Activated CD4-positive, alpha-beta memory T cell treated with anti-CD3 and anti-CD28 coated beads for 36 hours (primary cell): ENCODE measurements around the gene ZP3. TPM values are rescaled to one million over a fixed set of nuclear protein-coding genes. Genes with fewer than 3 reads are reported as not detected.
"Not testable (repeated sequence)": the region's sequence is repeated elsewhere in the genome, so short reads cannot be mapped to it uniquely, and the experiment has no call there.

Source experiments
- CTCF ChIA-PET: fragments of 350-600 bp; sonication (Branson Sonifier 250); formaldehyde crosslinking; loops from one replicate; lab custom pipeline; 2021; ENCODE audit warnings: antibody characterized with exemption, inconsistent platforms; lab: Charles Lee
- POLR2A ChIA-PET: fragments of 350-600 bp; sonication (Branson Sonifier 250); formaldehyde crosslinking; loops from one replicate; lab custom pipeline; 2021; ENCODE audit warnings: antibody characterized with exemption; lab: Charles Lee
- DNase-seq: peaks from one replicate; pipeline ENCODE4 v3.0.0-alpha.2; 2020
- H3K27ac Mint-ChIP-seq: one replicate; pipeline ENCODE4 v1.8.0; 2021; ENCODE audit warnings: mixed read lengths
- H3K27me3 Mint-ChIP-seq: one replicate; pipeline ENCODE4 v1.8.0; 2021; ENCODE audit warnings: mixed read lengths
- H3K36me3 Mint-ChIP-seq: one replicate; pipeline ENCODE4 v1.8.0; 2021; ENCODE audit warnings: mixed read lengths
- H3K4me1 Mint-ChIP-seq: one replicate; pipeline ENCODE4 v1.8.0; 2021; ENCODE audit warnings: low read depth, mixed read lengths
- H3K4me3 Mint-ChIP-seq: one replicate; pipeline ENCODE4 v1.8.0; 2021; ENCODE audit warnings: mild to moderate bottlenecking, mixed read lengths
- H3K9me3 Mint-ChIP-seq: one replicate; pipeline ENCODE4 v1.8.0; 2021; ENCODE audit warnings: mixed read lengths
- intact Hi-C: fragments of 100-400 bp; cut with micrococcal nuclease; formaldehyde crosslinking; loops from one replicate; pipeline ENCODE4 v1.15.1; 2023
- total RNA-seq, 2 experiments: library from RNA; stranded (reverse); gene quantifications; one replicate each; pipeline ENCODE4 v1.2.3, GENCODE V29; 2021

The ZP3 gene
- total RNA-seq, 2 experiments from 2014 or later: 19.4 to 20.4 TPM

DNA sequence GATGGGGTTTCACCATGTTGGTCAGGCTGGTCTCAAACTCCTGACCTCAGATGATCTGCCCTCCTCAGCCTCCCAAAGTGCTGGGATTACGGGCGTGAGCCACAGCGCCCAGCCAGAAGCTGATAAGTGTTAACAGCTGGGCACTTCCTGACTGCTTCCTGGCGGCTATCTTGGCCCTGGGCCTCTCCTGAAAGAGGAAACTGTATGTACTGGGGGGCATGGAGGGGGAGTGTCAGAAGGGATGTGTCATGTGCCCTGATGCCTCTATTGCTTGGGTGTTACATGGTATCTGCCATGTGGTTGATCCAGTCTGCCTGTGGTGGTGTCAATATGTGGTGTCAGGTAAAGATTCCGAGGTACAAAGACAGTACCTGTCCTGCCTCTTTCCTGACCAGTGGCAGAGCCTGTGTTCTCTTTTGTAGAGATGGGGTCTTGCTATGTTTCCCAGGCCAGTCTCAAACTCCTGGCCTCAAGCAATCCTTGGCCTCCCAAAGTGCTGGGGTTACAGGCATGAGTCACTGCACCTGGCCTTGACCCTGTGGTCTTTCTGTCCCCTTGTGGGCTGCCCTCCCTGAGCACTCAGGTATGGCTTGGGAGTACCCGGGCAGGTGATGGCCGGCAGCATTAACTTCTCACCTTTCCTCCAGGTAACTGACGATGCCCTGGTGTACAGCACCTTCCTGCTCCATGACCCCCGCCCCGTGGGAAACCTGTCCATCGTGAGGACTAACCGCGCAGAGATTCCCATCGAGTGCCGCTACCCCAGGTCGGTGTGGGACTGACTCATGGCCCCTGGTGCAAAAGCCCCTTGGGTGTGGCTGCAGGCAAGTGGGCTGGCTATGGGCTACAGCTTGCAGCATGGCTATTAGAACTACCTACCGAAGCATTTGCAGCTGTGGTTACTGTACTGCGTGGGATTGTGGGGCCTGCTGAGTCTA is 4.4 kb downstream of the ZP3 start:
- Mint-ChIP-seq H3K36me3 (no peaks in the 10 kb centered on the region), H3K4me1 (peaks cover 3% of the 10 kb centered on the region), H3K4me3 (no peak overlapping the region), H3K9me3 (no peaks in the 10 kb centered on the region), H3K27ac (no peak overlapping the region), H3K27me3 (no peaks in the 10 kb centered on the region)
- intact Hi-C loops: no loop called here
- ChIA-PET CTCF (no interaction called here), POLR2A (no interaction called here)
- no peak for DNase-seq

DNA sequence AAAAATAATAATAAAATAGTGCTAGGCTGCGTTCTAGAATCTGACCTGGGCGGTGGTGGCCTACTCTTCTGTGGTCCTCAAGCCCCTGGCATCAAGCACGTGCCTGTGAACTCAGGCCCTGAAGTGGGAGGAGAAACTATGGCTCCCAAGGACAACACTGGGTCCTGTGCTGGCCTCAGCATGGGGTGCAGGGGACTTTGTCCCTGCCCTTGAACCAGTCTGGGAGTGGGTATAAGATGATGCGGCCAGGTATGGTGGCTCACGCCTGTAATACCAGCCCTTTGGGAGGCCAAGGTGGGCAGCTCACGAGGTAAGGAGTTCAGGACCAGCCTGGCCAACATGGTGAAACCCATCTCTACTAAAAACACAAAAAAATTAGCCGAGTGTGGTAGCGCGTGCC is 5.5 kb downstream of the ZP3 start:
- H3K36me3 Mint-ChIP-seq: no peaks in the 10 kb centered on the region
- DNase-seq: no peak
- no peak overlapping the region for H3K27ac Mint-ChIP-seq
- H3K9me3 Mint-ChIP-seq: no peaks in the 10 kb centered on the region
- ChIA-PET POLR2A (no interaction called here), CTCF (no interaction called here)
- intact Hi-C loops: no loop called here
- H3K4me1 Mint-ChIP-seq: no peaks in the 10 kb centered on the region
- H3K4me3 Mint-ChIP-seq: no peak overlapping the region
- no peaks in the 10 kb centered on the region for H3K27me3 Mint-ChIP-seq

DNA sequence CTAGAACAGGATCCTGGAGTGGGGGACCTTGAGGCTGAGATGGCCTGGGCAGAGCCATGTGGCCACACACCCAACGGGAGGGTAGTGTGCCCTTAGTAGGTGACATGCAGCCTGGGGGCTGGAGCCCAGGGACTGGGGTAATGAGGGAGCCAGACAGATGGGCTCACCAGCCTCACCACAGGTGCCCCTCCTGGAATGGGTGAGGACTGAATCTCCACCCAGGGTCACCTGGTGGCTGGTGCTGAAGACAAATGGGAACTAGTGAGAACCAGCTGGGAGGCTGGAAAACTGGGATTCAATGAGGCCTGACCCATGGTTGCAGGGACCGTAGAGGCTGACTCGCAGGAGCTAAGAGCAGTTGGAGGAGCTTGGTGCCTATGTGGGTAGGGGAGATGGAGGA is 6.1 kb downstream of the ZP3 start:
- CTCF ChIA-PET: no interaction called here
- H3K27me3 Mint-ChIP-seq: no peaks in the 10 kb centered on the region

DNA sequence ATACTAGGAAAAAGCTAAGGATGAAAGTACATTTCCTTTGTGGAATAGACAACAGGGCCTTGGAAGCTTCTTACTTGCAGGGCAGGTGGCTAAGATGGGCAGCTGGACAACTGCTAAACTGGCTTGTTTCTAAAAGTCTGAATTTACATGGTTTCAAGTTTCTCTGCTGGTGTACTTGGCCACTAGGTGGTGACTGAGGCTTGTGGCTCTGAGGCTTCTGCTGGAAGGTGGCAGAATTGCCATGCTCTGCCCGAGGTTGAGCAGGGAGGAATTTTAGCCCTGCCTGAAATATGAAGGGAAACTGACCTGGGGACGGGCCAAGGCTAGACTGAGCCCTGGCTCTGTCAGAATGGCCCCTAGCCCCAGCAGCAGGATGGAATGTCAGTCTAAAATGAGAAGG is 13.1 kb downstream of the ZP3 start:
- H3K4me3 Mint-ChIP-seq, H3K4me1 Mint-ChIP-seq, intact Hi-C loops, H3K27ac Mint-ChIP-seq, H3K9me3 Mint-ChIP-seq, H3K27me3 Mint-ChIP-seq, POLR2A ChIA-PET, H3K36me3 Mint-ChIP-seq, CTCF ChIA-PET: not testable (repeated sequence)
- DNase-seq: peak; percentile 73

More for the DNA sequence above, 6.1 kb downstream of the ZP3 start:
- H3K4me3 Mint-ChIP-seq: no peak overlapping the region
- H3K27ac Mint-ChIP-seq: no peak overlapping the region
- no peaks in the 10 kb centered on the region for H3K36me3 Mint-ChIP-seq
- POLR2A ChIA-PET: no interaction called here
- DNase-seq: no peak
- intact Hi-C loops: no loop called here
- H3K4me1 Mint-ChIP-seq: no peaks in the 10 kb centered on the region
- no peaks in the 10 kb centered on the region for H3K9me3 Mint-ChIP-seq

DNA sequence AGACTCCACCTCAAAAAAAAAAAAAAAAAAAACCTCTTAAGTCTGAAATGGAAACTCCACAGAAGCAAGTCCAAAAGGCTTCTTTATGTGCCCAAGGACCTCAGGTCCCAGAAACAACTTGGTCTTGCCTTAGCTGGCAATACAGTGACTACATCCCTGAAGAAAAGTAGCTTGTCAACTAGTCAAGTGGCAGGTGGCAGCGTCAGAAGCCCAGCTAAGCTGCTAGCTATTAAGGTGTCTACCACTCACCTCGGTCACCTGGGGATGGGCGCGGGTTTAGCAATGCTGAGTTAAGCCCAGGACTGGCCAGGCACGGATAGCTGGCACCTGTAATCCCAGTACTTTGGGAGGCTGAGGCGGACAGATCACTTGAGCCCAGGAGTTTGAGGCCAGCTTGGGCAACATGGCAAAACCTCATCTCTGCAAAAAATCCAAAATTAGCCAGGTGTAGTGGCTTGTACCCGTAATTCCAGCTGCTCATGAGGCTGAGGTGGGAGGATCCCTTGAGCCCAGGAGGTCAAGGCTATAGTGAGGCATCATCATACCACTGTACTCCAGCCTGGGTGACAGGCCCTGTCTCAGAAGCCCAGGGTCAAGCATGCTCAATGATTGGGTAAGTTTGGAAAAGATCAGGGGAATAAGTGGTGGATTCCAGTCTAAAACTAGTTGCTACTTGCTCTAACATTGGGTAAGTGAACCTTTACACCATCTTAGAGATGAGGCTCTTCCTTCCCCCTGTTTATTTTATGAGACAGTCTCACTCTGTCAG is 14.6 kb downstream of the ZP3 start:
- intact Hi-C loops, H3K4me3 Mint-ChIP-seq, H3K27ac Mint-ChIP-seq, H3K27me3 Mint-ChIP-seq, H3K36me3 Mint-ChIP-seq, CTCF ChIA-PET, POLR2A ChIA-PET, DNase-seq, H3K4me1 Mint-ChIP-seq, H3K9me3 Mint-ChIP-seq: not testable (repeated sequence)

DNA sequence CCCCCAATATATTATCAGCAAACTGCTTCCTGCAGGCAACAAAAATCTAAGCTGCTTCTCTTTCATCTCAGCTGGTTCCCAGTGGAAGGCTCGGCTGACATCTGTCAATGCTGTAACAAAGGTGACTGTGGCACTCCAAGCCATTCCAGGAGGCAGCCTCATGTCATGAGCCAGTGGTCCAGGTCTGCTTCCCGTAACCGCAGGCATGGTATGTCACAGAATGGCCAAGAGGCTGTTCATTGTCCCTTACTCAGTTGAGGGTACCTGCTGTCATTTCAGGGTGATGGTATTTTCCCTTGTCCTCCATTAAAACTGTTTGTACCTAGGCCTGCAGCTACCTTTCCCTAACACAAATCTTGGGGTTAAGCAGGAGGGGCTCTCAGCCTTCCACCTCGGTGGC is 15.7 kb downstream of the ZP3 start:
- H3K36me3 Mint-ChIP-seq, POLR2A ChIA-PET, H3K4me1 Mint-ChIP-seq, CTCF ChIA-PET, DNase-seq, H3K27me3 Mint-ChIP-seq, H3K4me3 Mint-ChIP-seq, intact Hi-C loops, H3K9me3 Mint-ChIP-seq, H3K27ac Mint-ChIP-seq: not testable (repeated sequence)

DNA sequence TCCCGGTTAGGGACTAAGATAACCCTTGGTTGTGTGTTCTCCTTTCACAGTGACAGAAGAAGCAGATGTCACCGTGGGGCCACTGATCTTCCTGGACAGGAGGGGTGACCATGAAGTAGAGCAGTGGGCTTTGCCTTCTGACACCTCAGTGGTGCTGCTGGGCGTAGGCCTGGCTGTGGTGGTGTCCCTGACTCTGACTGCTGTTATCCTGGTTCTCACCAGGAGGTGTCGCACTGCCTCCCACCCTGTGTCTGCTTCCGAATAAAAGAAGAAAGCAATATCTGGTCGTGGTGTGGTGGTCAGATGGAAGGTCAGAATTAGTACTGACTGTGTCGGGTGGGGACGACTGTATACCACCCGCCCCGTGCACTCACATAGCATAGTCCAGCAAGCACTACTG is 17.0 kb downstream of the ZP3 start:
- DNase-seq, CTCF ChIA-PET, POLR2A ChIA-PET, H3K27me3 Mint-ChIP-seq, intact Hi-C loops, H3K9me3 Mint-ChIP-seq, H3K27ac Mint-ChIP-seq, H3K36me3 Mint-ChIP-seq, H3K4me3 Mint-ChIP-seq: not testable (repeated sequence)
- H3K4me1 Mint-ChIP-seq: peaks cover 11% of the 10 kb centered on the region

DNA sequence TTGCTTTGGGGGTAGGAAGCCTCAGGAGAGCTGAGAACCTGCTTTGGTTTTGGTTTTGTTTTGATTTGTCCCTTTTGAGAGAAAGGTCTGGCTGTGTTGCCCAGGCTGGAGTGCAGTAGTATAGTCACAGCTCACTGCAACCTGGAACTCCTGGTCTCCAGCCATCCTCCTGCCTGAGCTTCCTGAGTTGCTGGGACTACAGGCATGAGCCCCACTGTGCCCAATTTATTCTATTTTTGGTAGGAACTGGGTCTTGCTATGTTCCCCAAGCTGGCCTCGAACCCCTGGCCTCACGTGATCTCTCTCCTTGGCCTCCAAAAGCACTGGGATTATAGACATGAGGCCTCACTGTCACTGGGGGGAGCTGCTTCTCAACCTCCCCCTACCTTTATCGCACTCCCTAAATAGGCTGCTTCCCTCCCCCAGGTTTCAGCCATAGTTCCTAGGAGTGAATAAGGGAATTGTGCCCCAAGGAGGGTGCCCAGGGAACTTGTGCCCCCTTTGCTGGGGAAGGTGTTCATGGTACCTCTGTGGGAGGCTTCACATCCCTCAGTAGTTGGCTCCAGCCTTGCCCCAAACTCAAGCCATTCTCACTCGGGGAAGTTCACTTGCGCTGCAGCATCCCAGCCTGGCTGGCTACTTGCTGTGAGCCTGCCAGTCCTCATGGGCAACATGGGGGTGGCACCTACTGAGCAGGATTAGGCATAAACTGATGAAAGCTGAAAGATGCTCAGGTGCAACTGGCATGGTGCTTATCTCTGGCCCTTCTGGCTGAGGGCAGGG is 18.1 kb downstream of the ZP3 start:
- POLR2A ChIA-PET, DNase-seq, intact Hi-C loops, H3K4me3 Mint-ChIP-seq, H3K9me3 Mint-ChIP-seq, H3K27ac Mint-ChIP-seq, CTCF ChIA-PET, H3K36me3 Mint-ChIP-seq, H3K27me3 Mint-ChIP-seq: not testable (repeated sequence)
- peaks cover 11% of the 10 kb centered on the region for H3K4me1 Mint-ChIP-seq

DNA sequence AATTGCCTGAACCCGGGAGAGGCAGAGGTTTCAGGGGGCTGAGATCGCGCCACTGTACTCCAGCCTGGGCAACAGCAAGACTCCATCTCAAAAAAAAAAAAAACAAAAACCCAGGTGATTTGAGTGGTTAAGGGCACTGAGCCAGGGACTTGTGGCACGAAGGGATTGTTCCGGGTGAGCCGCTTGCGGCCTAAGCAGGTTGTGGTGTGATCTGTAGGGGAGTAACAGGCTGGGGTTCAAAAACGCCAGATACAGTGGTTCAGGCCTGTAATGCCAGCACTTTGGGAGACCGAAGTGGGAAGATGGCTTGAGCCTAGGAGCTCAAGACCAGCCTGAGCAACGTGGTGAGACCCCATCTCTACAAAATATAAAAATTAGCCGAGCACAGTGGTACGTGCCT is 19.1 kb downstream of the ZP3 start:
- H3K9me3 Mint-ChIP-seq, intact Hi-C loops, CTCF ChIA-PET, POLR2A ChIA-PET, H3K4me1 Mint-ChIP-seq, H3K27me3 Mint-ChIP-seq, H3K36me3 Mint-ChIP-seq: not testable (repeated sequence)
- DNase-seq: peak; percentile 22
- H3K4me3 Mint-ChIP-seq: peak overlapping the region; percentile 27
- H3K27ac Mint-ChIP-seq: peak overlapping the region; percentile 71

DNA sequence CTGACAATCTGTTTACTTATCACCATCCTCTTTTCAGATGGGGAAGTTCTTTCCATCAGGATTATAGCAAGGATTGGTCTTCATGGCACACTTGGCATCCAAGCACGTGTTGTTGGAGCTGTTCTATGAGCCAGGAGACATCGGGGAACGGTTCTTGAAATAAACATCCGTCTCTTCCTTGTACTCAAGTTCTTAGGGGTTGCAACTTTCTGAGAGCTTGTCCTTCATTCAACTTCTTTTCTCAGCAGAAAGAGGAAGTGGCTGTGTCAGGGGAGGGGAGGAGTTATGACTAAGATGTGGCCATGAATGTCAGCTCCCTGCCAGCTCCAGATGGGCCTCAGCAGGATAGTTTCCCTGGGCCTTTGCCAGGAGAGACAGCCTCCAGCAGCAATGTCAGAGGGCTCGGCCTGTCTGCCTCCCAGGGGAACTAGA is 20.8 kb downstream of the ZP3 start:
- H3K27me3 Mint-ChIP-seq, H3K36me3 Mint-ChIP-seq, CTCF ChIA-PET, H3K9me3 Mint-ChIP-seq, H3K4me3 Mint-ChIP-seq, H3K4me1 Mint-ChIP-seq, intact Hi-C loops, POLR2A ChIA-PET: not testable (repeated sequence)
- peak overlapping the region; percentile 81 for H3K27ac Mint-ChIP-seq
- peak; percentile 49 for DNase-seq

DNA sequence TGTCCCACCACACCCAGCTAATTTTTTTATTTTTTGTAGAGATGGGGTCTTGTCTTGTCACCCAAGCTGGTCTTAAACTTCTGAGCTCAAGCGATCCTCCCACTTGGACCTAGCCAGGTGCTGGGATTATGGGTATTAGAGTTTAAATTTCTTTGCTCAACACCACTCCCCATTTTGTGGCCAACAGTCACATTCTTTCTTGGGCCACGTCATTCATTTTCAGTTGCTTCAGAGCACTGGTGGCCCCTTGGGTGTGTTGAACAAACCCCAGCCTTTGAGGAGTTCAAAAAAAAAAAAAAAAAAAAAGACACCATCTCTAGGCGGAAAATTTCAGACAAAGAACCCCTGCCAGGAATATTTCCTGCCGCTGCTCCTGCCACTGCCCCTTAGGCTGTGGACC is 32.3 kb downstream of the ZP3 start:
- H3K27me3 Mint-ChIP-seq, DNase-seq, H3K36me3 Mint-ChIP-seq, intact Hi-C loops, H3K9me3 Mint-ChIP-seq, POLR2A ChIA-PET, CTCF ChIA-PET, H3K4me3 Mint-ChIP-seq, H3K4me1 Mint-ChIP-seq, H3K27ac Mint-ChIP-seq: not testable (repeated sequence)

DNA sequence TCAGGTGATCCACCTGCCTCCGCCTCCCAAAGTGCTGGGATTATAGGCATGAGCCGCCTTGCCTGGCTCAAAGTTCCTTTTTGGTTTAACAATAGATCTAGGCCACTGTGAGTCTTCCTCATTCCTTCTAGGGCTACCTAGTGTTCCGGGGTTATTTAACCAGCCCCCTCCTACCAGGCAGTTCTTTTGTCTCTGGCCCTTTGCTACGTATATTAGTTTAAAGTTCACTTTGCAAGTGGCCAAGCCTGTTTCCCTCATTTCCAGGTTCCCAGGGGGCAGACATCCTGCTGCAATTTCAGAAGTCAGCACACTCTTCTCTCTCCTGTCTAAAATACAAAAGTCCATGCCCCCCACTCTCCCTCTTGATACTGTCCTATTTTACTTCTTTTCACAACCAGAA is 33.8 kb downstream of the ZP3 start:
- DNase-seq, intact Hi-C loops, H3K27ac Mint-ChIP-seq, POLR2A ChIA-PET, H3K36me3 Mint-ChIP-seq, H3K9me3 Mint-ChIP-seq, CTCF ChIA-PET, H3K4me1 Mint-ChIP-seq, H3K27me3 Mint-ChIP-seq, H3K4me3 Mint-ChIP-seq: not testable (repeated sequence)
